Left ventricle myocardium inferior (tissue), 1 donor: ENCODE measurements around the gene GRID1. TPM values are rescaled to one million over a fixed set of nuclear protein-coding genes. Genes with fewer than 3 reads are reported as not detected.

Experiments used
- DNase-seq: peaks from one replicate; pipeline ENCODE4 v3.0.0-alpha.2; 2020
- H3K27ac ChIP-seq: fragments of 200-600 bp; replicated peaks from 2 replicates; pipeline ENCODE4 v1.8.0; 2021
- H3K27me3 ChIP-seq: fragments of 200-600 bp; 2 replicates; pipeline ENCODE4 v1.8.0; 2021; ENCODE audit warnings: low read depth
- H3K36me3 ChIP-seq: fragments of 200-600 bp; 2 replicates; pipeline ENCODE4 v1.8.0; 2021
- H3K4me1 ChIP-seq: fragments of 200-600 bp; 2 replicates; pipeline ENCODE4 v1.8.0; 2021
- H3K4me3 ChIP-seq: fragments of 200-600 bp; 2 replicates; pipeline ENCODE4 v1.8.0; 2021; ENCODE audit warnings: mild to moderate bottlenecking, moderate library complexity
- H3K9me3 ChIP-seq: fragments of 200-600 bp; replicated peaks from 2 replicates; pipeline ENCODE4 v1.8.0; 2021
- intact Hi-C: fragments of 100-400 bp; cut with micrococcal nuclease; formaldehyde crosslinking; loops from one replicate; pipeline ENCODE4 v1.11.0; 2022
- total RNA-seq: library from RNA; stranded (reverse); fragmentation: NEBNext Ultra II Directional; extraction: Animal tissue kit (Norgen Biotek cat#: 25700); gene quantifications from one replicate; pipeline ENCODE4 v1.2.1, GENCODE V29; 2021
- TF ChIP-seq, protein P1 (sequence below): fragments of 200-600 bp; IDR thresholded peaks from 2 replicates; pipeline ENCODE4 v1.8.0; 2021; ENCODE audit warnings: antibody characterized with exemption, mild to moderate bottlenecking, borderline replicate concordance
- donor health status: DM: no; HTN: yes; CAD: no; lungs with severe emphysema.

GRID1 gene
- total RNA-seq, 1 donor from 2014 or later: 1.6 TPM

DNA sequence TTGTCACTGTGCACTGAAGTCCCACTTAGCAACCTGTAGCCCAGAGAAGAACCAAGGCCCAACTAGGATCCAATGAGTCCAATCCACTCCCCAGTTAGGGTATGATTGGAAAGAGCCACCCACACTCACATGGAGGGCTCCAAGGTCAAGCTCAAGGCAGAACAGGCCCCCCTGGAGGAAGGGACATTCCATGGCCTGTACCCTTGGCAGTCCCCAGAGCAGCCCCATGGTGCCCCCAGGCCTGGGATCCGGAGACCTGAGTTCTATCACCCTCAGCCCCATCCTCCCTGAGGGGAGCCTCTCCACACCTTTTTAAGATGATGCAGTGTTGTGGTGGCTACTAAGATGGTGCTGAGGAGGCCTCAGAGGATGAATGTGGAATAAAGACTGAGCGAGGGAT is 231.4 kb downstream of the GRID1 start:
- DNase-seq: no peak
- no peaks in the 10 kb centered on the region for H3K9me3 ChIP-seq
- H3K27ac ChIP-seq: no peak overlapping the region
- peaks cover 5% of the 10 kb centered on the region for H3K27me3 ChIP-seq
- H3K36me3 ChIP-seq: no peaks in the 10 kb centered on the region
- TF ChIP-seq, protein P1, sequence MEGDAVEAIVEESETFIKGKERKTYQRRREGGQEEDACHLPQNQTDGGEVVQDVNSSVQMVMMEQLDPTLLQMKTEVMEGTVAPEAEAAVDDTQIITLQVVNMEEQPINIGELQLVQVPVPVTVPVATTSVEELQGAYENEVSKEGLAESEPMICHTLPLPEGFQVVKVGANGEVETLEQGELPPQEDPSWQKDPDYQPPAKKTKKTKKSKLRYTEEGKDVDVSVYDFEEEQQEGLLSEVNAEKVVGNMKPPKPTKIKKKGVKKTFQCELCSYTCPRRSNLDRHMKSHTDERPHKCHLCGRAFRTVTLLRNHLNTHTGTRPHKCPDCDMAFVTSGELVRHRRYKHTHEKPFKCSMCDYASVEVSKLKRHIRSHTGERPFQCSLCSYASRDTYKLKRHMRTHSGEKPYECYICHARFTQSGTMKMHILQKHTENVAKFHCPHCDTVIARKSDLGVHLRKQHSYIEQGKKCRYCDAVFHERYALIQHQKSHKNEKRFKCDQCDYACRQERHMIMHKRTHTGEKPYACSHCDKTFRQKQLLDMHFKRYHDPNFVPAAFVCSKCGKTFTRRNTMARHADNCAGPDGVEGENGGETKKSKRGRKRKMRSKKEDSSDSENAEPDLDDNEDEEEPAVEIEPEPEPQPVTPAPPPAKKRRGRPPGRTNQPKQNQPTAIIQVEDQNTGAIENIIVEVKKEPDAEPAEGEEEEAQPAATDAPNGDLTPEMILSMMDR: no peak
- no peak overlapping the region for H3K4me3 ChIP-seq
- H3K4me1 ChIP-seq: no peaks in the 10 kb centered on the region
- intact Hi-C loops: no loop called here

DNA sequence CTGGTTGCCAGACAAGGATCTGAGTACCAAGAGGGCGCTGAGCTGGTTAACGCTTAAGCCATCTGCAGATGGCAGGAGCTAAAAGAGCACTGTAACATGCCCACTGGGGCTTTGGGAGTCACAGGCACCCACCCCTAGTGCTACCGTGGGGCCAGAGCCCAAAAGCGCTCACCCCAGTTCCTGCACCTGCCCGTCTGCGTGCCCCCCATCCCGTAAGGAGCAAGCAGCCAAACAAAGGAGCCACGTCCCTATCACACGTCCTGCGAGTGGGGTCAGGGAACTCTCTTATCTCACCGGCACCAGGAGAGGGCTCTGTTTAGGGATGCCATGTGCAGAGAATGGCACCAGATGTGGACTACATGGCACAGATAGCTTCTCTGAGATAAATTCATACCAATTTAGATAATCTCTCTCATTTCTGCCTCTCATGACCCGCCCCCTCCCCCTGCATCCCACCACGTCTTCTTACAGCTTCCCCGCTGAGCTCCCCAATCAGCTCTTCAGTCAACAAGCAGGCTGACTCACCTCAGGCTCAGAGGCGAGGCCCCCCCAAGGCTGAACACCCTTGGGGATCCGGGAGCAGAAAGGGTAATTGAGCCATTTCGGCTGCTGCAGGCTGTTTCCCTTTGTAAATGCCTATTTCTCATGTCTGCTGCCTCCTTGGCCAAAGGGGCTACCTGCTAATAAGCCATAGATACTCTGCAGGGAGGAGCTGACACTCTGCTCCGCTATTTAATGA is 235.7 kb downstream of the GRID1 start:
- no peak overlapping the region for H3K27ac ChIP-seq
- DNase-seq: no peak
- H3K4me1 ChIP-seq: no peaks in the 10 kb centered on the region
- H3K4me3 ChIP-seq: no peak overlapping the region
- no peaks in the 10 kb centered on the region for H3K36me3 ChIP-seq
- intact Hi-C loops: no loop called here
- H3K9me3 ChIP-seq: no peaks in the 10 kb centered on the region
- peaks cover 32% of the 10 kb centered on the region for H3K27me3 ChIP-seq
- TF ChIP-seq, protein P1: no peak

DNA sequence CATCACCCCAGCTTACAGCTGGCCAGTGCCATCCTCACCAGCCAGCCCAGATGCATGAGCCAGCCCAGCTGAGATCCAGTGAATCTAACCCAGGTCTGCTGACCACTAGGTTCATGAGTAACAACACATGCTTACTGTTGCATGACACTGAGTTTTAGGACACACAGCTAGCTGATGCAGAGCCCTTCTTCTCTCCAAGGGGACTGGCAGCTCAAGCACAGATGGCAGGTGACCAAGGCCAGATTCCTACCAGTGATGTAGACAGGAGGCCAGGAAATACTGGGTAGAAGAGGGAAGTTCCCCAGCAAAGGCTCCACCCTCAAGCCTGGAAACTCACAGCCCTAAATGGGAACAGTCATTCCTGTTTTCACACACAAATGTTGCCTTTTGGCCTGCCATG is 236.6 kb downstream of the GRID1 start:
- TF ChIP-seq, protein P1: no peak
- H3K4me3 ChIP-seq: no peak overlapping the region
- H3K4me1 ChIP-seq: no peaks in the 10 kb centered on the region
- H3K27me3 ChIP-seq: peaks cover 32% of the 10 kb centered on the region
- no peaks in the 10 kb centered on the region for H3K9me3 ChIP-seq
- no peak overlapping the region for H3K27ac ChIP-seq
- no peaks in the 10 kb centered on the region for H3K36me3 ChIP-seq
- no peak for DNase-seq
- intact Hi-C loops: no loop called here

DNA sequence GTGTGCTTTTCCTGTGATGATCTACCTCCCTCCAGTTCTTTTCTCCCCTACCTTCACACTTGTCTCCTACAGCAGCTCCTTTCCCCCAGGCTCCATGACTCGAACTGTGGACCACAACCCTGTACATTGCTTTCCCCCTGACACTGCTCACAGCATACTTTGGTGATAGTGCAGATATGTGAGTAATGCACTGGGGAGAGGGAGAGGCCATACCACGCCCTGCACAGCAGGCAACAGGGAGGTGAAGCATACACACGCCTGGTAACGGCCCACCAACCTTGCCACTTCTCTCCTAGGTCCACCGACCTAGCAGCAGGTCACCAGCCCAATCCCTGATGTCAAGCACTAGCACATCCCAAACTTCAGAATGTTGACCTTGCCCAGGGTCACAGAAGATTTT is 238.2 kb downstream of the GRID1 start:
- H3K4me1 ChIP-seq: no peaks in the 10 kb centered on the region
- TF ChIP-seq, protein P1: no peak
- H3K27ac ChIP-seq: no peak overlapping the region
- H3K36me3 ChIP-seq: no peaks in the 10 kb centered on the region
- H3K9me3 ChIP-seq: no peaks in the 10 kb centered on the region
- intact Hi-C loops: no loop called here
- peaks cover 32% of the 10 kb centered on the region for H3K27me3 ChIP-seq
- no peak for DNase-seq
- H3K4me3 ChIP-seq: no peak overlapping the region

DNA sequence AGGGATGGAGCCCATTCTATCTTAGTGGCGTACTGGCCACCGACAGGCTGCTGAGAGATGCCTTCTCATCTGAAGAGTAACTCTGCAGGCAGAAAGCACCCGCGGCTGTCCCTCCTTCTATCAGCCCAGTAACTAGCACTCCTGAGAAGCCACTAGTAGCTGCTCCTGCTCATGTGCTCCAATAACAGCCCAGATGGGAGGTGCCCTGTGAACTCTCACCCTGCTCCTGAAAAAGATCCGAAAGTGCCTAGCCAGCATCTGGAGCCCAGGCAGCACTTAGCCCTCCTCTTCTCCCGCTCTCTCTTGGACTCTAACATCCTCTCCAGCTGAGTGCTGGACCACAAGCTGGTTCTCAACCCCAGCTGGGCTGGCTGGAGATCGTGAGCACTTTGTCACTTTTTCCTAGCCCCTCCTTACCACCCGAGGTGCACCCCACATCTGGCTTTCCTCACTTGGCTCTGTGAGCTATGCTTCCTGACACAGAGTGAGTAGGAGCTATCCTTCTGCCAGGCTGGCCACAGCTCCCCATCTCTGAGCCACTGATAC is 239.2 kb downstream of the GRID1 start:
- DNase-seq: no peak
- intact Hi-C loops: no loop called here
- TF ChIP-seq, protein P1: no peak
- H3K27me3 ChIP-seq: peaks cover 32% of the 10 kb centered on the region
- H3K4me1 ChIP-seq: no peaks in the 10 kb centered on the region
- H3K4me3 ChIP-seq: no peak overlapping the region
- no peaks in the 10 kb centered on the region for H3K36me3 ChIP-seq
- no peak overlapping the region for H3K27ac ChIP-seq
- no peaks in the 10 kb centered on the region for H3K9me3 ChIP-seq
